Lower leg skin (tissue), 4 donors: ENCODE results near the gene ZNF214. TPM values are rescaled to one million over a fixed set of nuclear protein-coding genes. Genes with fewer than 3 reads are reported as not detected.

ENCODE experiments used
- DNase-seq, 2 donors: peaks; one replicate each; pipeline ENCODE4 v3.0.0-alpha.2; 2019; ENCODE audit warnings: low spot score in 2 of 2
- H3K4me3 ChIP-seq: fragments of 200-600 bp; sonication (generic); 2 replicates; pipeline ENCODE4 v1.5.1; 2017; ENCODE audit warnings: mild to moderate bottlenecking, low read depth; ENCODE audit not compliant: poor library complexity, severe bottlenecking
- POLR2A ChIP-seq, 2 donors: fragments of 450-650 bp; IDR thresholded peaks; one replicate each; pipeline ENCODE4 v1.6.1; 2016 to 2017; ENCODE audit warnings: antibody characterized with exemption in 2 of 2, mild to moderate bottlenecking in 1 of 2, moderate library complexity in 1 of 2
- WGBS, 2 donors: methylation state at CpG; one replicate each; pipeline ENCODE4 v1.1.5; 2018; 5-methylcytosine and 5-hydroxymethylcytosine counted together
- intact Hi-C: fragments of 100-400 bp; cut with DNase I; formaldehyde crosslinking; loops from one replicate; pipeline ENCODE4 v1.15.0; 2023; ENCODE audit warnings: low total_unique reads
- total RNA-seq, 4 donors: library from RNA; depleted of rRNA; stranded (reverse); fragments of >200 nt; gene quantifications; one replicate each; pipeline ENCODE4 v1.1.0, GENCODE V29; 2016
- TF ChIP-seq, protein P1 (sequence below), 3 donors: fragments of 450-650 bp; IDR thresholded peaks; one replicate each; pipeline ENCODE4 v1.5.1; 2016; ENCODE audit warnings: antibody characterized with exemption in 3 of 3, mild to moderate bottlenecking in 3 of 3, moderate library complexity in 2 of 3

ZNF214 gene
- 1 to 10 TPM in 2 of 4 donors, under 1 TPM in 2; 0.21 to 1.4 (median 0.71) TPM for total RNA-seq

DNA sequence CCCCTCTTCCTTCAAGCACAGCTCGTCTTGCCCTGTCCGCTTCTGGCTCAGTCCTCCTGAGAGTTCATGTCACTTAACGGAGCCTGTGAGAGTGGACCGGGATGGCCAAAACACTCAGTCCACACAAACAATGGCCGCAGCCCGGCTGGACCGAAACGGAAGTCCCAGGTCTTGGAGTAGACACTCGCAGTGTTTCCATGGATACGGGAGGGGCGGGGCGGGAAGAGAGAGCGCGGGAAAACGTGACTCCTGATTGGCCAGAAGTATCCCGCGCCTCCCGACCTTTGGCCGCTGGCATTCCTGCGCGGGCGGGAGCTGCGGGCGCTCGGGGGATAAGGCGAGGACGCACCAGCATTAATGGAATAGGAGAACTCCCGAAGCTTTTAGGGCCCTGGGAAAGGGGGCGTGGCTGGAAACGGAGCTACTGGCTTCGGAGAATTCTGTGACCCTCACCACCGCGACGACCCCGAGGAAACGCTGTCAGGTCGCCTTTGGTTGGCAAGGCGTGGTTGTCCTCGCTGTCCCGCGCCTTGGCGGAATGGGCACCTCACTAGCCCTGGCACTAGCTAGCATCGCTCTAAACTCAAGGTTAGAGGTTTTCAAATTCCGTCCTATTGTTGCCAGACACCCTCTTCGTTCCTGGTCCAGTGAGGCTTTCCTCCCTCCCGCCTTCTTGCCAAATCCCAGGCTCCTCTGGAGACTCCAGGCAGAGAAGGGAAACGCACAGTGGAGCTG lies at the start of gene ZNF214, which contains the start of gene NLRP14:
ZNF214 (minus strand) TSS at position 164 of the 735 bp plus-strand sequence. CDS start 17,511 bp downstream, outside the sequence.
NLRP14 (plus strand) TSS at position 297 of the 735 bp plus-strand sequence. CDS start 18,108 bp downstream, outside the sequence.
- H3K4me3 ChIP-seq, result peak within 1 kb of the TSS; percentile 34
- DNase-seq, result peak; percentile 82 to 97
- 2 to 3% methylated on average over 47 of the region's 47 CpGs for WGBS, 2 donors
- intact Hi-C loops, result no loop called here
- TF ChIP-seq, protein P1, sequence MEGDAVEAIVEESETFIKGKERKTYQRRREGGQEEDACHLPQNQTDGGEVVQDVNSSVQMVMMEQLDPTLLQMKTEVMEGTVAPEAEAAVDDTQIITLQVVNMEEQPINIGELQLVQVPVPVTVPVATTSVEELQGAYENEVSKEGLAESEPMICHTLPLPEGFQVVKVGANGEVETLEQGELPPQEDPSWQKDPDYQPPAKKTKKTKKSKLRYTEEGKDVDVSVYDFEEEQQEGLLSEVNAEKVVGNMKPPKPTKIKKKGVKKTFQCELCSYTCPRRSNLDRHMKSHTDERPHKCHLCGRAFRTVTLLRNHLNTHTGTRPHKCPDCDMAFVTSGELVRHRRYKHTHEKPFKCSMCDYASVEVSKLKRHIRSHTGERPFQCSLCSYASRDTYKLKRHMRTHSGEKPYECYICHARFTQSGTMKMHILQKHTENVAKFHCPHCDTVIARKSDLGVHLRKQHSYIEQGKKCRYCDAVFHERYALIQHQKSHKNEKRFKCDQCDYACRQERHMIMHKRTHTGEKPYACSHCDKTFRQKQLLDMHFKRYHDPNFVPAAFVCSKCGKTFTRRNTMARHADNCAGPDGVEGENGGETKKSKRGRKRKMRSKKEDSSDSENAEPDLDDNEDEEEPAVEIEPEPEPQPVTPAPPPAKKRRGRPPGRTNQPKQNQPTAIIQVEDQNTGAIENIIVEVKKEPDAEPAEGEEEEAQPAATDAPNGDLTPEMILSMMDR (IDR thresholded peaks at IDR 0.05), result no peak

- 85 to 90% methylated on average over 2 of the region's 2 CpGs for WGBS, 2 donors
- DNase-seq, result no peak
- H3K4me3 ChIP-seq, result no peak overlapping the region
- intact Hi-C loops, result no loop called here
- TF ChIP-seq, protein P1 (IDR thresholded peaks at IDR 0.05), result no peak
- TF ChIP-seq POLR2A (IDR thresholded peaks at IDR 0.05), result no peak
Measured at GRCh38 chr11:7062534-7062933, 42.4 kb upstream of the ZNF214 start.

- 73 to 82% methylated on average over 1 of the region's 1 CpG for WGBS, 2 donors
- H3K4me3 ChIP-seq, result no peak overlapping the region
- DNase-seq, result no peak
- TF ChIP-seq, protein P1 (IDR thresholded peaks at IDR 0.05), result no peak
- TF ChIP-seq POLR2A (IDR thresholded peaks at IDR 0.05), result no peak
- intact Hi-C loops, result no loop called here
Measured at GRCh38 chr11:7060868-7061267, 40.7 kb upstream of the ZNF214 start.

- H3K4me3 ChIP-seq, result no peak overlapping the region
- intact Hi-C loops, result no loop called here
- WGBS, 2 donors, result 47 to 48% methylated on average over 2 of the region's 2 CpGs
- TF ChIP-seq POLR2A (IDR thresholded peaks at IDR 0.05), result no peak
- TF ChIP-seq, protein P1 (IDR thresholded peaks at IDR 0.05), result no peak
- DNase-seq, result no peak
Measured at GRCh38 chr11:7057641-7058040, 37.5 kb upstream of the ZNF214 start.

- DNase-seq, result no peak
- no peak overlapping the region for H3K4me3 ChIP-seq
- WGBS, 2 donors, result 77 to 82% methylated on average over 6 of the region's 6 CpGs
- TF ChIP-seq POLR2A (IDR thresholded peaks at IDR 0.05), result no peak
- TF ChIP-seq, protein P1 (IDR thresholded peaks at IDR 0.05), result no peak
- intact Hi-C loops, result no loop called here
Measured at GRCh38 chr11:7056828-7057513, 36.8 kb upstream of the ZNF214 start.
